CD1c-positive myeloid dendritic cell (primary cell): ENCODE data around the gene NTMT2.
"Not testable (repeated sequence)": the region's sequence is repeated elsewhere in the genome, so short reads cannot be mapped to it uniquely, and the experiment has no call there.

Source experiments
- DNase-seq: peaks from one replicate; pipeline ENCODE4 v3.0.0-alpha.2; 2016; ENCODE audit errors: extremely low spot score

NTMT2 gene

DNA sequence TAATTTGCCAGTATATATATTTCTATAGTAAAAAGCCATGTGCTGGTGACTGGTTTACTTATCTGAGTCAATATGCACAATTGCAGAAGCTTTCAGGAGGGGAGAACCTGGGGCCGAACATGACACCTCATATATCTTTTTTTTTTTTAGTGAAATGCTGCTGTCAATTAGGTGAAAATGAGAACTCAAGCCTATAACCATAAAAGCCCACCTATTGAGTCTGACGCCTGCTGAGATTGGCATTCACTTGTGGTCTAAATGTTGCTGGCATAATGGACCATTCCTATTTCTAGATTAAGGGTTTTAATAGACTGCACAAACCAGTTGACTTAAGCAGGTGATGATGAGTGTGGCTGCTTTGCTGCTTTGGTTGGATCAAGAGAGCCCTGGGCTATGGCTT lies 10.8 kb downstream of the NTMT2 start:
- no peak for DNase-seq

DNA sequence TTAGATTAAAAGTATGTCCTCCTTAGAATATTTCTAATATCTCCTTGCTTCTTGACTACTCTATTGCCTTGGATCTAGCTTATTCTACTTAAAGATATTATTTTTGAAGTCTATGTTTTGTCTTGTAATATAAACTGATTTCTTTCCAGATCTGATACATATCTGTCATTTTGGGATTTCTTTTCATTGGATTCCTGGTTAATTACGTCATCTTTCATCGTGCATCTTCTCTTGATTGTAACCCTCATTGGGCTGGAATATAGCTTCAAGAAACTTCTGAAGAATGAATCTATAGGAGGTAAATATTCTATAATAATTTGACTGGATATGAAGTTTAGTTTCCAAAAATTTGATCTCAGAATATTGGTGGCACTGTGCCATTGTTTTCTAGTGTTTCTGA lies 12.1 kb downstream of the NTMT2 start:
- DNase-seq, result no peak

DNA sequence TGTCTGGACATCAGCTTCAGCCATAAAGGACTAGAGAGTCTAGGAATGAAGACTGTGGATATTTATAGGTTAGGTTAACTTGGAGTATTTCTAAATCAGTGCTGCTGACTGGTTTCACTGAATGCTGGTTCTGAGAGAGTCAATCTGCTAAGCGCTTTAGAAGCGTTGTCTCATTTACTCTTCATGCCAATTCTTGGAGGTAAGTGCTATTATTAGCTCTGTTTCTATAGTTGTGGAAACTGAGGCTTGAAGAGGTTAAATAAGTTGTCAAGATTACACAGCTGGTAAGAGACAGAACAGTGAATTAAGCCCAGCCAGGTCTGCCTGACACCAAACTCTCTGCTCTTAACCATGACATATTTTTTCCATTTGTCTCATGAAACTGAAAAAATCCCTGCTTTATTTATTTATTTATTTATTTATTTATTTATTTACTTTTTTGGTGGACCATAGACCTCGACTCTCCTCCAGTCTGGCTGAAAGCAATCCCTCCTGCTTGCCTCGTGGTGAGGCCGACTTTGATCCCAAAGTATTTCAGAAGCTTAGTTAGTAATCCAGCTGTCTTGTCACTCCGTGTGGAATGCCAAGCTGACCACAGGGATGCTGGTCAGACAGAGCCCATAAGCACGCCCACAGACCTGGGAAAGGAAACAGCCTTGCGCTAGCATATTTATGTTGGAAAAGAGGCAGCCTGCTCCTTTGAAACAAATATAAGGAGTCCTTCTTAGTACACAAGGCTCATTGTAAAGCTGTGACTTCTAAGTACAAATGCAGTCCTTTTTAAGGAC lies 16.9 kb downstream of the NTMT2 start:
- DNase-seq, result no peak

DNA sequence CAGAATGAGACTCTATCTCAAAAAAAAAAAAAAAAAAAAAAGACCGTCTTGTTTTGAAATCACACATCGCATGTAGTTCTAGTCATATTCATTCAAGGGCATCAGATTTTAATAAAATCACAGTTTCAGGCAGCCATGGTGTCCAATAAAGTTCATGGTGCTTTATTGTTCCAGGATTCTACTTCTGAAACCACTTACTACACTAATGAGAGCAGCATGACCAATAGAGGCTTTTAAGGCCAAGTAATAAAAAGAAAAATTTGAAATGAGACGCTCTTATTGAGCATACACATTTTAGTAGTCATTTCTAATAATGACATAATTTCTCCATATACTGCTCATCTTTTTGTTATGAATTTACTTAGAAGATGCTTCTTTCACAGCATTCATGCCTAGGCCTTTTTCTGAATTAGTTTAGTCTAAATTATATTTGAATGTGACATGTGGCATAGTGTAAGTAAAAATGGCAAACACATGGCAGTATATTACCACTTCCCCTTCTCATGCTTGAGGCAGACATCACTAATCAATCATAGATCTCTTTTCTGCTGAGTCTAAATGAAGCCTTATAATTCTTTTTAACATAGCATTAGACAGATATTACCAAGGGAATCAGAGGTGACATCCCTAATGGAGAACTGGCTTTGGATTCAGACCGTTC lies 18.5 kb downstream of the NTMT2 start:
- no peak for DNase-seq

DNA sequence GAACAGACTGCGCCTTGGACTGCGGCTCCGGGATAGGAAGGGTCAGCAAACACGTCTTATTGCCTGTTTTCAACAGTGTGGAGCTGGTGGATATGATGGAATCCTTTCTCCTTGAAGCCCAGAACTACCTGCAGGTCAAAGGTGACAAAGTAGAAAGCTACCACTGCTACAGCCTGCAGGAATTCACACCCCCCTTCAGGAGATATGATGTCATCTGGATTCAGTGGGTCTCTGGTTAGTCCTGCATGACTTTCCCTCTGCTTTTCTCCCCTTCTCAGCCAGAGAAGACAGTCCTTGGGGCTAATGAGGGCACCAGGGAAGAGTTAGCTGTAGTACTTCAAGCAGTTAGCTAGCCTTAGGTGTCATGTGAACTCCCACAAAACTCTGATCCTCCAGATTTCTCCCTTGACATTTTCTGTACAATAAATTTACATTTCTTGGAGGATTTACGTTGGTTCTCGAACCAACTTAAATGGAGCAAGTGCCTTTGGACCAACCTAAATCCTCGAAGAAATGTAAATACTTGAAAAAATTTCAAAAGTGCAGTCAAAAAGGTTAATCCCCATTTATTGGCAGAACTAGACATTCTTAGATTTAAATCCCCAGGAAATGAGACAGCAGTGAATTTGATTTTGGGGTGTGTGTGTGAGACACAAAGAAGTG lies 20.9 kb downstream of the NTMT2 start:
- DNase-seq, result no peak

DNA sequence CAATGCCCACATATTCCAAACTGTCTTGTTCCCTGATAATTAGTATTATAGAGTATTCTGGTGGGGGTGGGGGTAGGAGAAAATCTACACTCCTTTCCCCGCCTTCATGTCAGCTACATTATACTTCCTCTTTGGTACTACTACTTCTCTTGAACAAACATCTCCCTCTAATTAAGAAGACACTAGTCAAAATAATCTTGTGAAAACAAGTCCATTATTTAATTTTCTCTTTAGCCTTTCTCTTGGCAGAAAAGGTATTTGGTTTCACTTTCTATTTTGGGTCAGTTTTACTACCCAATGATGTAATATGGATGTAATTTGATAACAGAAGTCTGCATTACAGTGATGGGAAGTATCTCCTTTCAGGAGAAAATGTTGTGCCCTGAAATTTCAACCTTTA lies 22.5 kb downstream of the NTMT2 start:
- DNase-seq, result no peak

DNA sequence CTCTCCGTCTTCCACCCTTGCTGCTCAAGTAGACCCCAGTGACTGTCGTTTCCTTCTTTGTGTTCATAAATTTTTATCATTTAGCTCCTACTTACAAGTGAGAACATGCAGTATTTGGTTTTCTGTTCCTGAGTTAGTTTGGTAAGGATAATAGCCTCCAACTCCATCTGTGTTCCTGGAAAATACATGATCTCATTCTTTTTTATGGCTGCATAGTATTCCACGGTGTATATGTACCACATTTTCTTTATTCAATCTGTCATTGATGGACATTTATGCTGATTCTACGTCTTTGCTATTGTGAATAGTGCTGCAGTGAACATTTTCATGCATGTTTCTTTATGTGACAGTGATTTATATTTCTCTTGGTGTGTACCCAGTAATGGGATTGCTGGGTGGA lies 24.8 kb downstream of the NTMT2 start:
- DNase-seq, result not testable (repeated sequence)

DNA sequence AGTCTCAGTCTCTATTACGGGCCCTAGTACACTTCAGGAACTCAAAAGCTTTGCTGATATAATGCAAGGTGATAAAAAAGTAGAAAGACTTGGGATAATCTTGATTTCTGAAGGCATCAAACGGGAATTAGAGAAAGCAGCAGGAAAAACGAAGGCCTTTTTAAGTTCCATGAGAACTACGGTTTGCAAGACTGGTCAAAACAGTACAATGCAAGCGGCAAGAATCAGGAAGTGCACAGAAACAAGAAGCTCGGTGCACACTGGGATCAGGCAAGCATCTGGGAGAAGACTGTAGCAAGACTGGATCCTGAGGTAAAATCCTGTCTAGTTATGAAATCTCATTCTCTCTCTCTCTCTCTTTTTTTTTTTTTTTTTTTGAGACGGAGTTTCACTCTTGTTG lies 28.6 kb downstream of the NTMT2 start:
- no peak for DNase-seq

DNA sequence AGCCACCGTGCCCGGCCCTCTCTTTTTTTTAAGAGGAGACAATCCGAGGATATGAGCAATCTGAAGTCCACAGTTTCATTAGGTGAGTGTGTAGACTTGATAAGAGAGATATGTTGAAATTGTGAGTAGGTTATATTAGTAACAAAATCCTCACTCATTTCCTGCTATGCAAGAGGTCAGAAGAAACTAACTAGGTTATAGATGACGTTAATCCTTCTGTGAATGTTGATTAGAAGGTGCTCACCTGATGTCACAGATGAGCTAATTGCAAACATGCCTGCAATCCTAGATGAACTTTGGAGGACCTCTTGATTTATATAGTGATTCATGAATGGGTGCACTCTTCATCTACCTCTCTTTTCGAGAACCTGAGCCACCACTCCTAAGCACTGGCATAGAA lies 29.3 kb downstream of the NTMT2 start:
- DNase-seq, result no peak

DNA sequence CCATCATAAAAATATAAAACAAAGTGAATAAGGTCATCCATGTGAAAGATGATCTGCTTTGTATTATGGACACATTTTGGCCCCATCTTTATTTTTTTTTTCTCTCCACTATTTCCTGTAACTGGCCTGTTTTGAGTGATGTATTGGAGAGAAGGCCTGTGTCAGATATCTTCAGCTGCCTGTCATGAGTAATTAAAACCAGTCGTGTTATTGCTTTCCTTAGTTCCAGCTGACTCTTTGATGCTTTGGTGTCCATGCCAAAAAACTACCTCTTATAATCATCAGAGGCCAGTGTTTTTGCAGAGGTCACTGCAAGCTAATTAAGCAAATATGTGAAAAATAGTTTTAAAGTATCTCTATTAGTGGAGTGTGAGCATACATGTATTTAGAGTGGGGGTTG lies 29.7 kb downstream of the NTMT2 start:
- DNase-seq, result no peak

DNA sequence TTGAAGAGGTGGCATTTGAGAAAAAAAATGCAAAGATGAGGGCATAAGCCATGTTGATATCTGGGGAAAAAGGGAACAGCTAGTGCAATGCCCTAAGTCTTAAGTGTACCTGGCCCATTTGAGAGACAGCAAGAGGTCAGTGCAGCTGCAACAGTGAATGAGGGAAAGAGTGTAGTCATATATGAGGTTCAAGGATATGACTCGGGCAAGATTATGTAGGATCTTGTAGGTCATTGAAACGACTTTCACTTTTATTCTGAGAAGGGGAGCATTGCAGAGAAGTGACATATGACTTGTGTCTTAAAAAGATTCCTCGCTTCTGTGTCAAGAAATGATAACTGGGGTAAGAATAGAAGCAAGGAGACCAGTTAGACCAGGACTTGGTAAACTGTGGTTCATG lies 31.0 kb downstream of the NTMT2 start:
- no peak for DNase-seq

DNA sequence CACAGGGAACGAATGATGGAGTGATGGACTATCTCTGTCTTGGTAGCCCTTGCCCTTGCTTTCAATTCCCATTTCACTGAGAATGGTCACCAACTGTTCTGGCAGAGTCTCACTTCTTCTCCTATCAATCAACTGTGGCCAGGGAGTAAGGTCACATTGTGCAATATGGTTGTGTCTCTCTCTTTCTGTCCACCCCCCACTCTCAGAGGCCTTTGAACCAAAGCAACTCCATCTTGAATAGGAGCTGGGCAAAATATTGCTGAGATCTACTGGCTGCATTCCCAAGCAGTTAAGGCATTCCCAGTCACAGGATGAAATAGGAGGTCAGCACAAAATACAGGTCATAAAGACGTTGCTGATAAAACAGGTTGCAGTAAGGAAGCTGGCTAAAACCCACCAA lies 36.7 kb downstream of the NTMT2 start:
- no peak for DNase-seq

DNA sequence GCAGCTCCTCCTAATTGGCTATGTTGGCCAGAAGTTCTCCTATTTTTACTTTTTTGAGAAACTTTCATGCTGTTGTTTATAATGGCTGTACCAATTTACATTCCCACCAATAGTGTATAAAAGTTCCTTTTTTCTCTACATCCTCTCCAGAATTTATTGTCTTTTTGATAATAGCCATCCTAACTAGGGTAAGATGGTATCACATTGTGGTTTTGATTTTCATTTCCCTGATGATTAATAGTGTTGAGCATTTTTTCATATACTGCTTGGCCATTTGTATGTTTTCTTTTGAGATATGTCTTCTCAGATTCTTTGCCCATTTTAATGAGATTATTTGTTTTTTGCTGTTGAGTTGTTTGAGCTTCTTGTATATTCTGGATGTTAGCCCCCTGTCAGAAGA lies 46.8 kb downstream of the NTMT2 start:
- no peak for DNase-seq

DNA sequence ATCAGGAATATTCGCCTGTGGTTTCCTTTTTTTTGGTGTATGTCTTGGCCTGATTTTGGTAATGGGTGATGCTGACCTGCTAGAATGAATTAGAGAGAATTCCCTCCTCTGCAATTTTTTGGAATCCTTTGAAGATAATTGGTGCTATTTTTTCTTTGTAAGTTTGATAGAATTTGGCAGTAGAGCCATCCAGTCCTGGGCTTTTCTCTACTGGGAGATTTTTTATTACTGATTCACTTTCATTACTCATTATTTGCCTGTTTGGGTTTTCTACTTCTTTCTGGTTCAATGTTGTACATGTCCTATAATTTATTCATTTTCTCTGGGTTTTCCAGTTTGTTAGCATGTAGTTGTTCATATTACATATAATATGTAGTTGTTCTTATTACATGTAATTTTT lies 48.7 kb downstream of the NTMT2 start:
- DNase-seq, result no peak

DNA sequence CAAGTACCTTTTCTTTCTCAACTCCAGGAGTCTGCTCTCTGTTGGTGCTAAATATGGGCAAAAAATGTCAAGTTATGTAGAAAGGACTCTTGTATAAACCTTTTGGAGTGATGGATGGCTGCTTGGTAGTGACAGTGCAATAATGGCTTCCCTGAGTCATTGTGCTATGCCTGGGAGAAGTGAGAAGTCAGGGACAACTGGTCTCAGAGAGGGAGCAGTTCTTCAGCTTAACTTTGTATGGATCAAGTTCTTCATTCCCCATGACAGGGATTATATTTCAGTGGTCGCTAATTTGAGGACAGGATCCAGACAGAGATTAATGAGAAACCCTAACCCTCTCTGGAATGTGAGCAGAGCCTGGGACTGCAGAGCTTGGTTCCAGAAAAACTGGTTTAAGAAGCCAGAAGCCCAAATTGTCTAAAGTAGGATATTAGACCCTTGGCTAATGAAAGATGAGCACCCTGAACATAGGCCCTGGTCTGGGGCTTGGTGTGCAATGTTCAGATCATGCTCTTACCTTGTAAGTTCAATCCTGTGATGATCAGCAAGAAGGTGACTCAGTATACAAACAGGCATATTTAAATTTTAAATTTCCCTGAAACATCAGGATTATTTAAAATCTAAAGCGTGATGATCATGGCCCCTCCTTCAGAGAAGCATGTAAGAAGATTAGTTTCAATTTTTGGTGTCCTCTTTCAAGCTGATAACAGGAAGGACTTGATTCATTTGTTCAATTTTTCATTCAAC lies 50.9 kb downstream of the NTMT2 start:
- no peak for DNase-seq

DNA sequence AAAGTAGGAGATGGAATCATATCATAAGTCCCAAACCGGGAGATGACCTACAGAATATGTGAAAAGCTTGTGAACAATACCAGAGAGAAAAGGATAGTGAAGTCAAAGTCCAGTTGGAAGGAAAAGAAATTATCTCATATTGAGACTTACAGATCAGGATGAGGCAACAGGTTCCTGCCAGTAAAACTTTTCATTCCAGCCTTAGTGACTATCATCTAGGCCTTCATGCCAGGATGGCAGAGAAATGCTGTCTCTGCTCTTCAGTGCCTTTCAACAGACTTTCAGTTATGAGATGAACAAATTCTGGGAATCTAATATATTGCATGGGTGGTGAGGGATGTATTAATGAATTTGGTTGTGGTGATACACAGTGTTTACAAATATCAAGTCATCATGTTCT lies 52.3 kb downstream of the NTMT2 start:
- no peak for DNase-seq

DNA sequence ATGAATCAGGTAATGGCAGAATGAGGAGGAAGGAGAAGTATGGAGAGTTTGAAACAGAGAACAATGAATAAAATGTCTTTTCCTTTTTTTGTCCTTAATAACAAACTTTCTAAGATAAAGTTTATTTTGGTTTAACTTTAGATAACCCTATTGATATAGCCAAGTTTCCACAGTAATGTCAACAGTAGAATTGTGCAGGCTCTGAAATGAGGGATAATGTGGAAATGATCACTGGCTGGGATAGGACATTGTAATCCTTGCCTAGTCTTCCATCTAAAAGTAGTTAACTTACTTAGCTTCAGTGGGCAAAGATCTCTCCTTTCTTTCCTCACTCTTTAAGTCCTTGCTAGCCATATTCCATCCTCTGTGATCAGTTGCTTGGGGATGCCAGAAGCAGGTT lies 52.8 kb downstream of the NTMT2 start:
- DNase-seq, result no peak

DNA sequence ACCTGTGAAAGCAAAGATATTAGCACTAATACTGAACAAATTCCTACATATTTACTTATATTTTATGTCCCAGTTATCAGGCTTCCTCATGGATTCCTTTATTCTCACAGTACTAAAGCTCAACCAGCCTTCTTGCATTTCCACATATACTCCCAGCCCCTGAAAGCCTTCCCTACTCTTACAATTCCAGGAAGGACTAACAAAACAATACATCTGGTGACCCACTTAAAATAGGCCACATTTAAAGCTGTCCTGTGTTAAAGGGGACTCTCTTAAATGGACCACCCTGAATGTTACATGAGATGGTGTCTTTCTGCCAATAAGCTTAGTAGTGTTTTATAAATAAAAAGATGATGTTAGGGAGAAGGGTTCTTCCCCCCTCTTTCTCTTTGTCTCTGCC lies 54.4 kb downstream of the NTMT2 start:
- no peak for DNase-seq

DNA sequence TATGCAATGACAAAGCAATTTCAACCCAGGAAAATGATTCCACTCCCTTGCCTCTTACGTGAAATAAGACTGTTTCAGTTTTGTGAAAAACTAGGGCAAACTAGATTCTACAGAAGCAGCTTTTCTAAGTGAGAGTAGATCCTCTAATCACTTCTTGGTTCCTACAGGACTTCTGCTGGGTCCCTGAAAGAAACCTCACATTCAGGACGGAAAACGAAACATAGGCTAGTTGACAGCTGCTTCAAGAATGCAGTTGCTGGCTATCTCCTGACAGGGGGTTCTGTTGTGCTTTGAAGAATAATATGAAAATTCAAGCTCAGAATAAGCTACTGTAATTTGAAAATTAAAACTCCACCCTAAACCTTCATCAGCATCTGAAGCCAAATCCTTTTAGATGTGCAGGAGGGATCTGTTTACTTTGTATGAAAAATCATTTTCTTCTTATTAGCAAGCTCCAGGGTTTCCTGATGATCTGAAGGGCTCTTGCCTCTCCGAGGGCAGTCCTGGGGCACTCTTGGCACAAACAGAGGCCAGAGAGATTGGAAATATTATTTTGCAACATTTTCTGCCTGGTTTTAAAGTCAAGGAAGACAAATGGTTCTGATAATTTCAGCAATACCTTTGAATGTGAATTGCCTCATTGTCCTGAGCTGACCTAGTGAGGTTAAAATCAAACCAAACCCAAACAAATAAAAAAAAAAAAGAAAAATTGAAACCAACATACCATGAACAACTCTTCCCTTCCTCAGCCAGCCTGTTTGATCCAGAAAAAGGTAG lies 55.0 kb downstream of the NTMT2 start:
- no peak for DNase-seq

DNA sequence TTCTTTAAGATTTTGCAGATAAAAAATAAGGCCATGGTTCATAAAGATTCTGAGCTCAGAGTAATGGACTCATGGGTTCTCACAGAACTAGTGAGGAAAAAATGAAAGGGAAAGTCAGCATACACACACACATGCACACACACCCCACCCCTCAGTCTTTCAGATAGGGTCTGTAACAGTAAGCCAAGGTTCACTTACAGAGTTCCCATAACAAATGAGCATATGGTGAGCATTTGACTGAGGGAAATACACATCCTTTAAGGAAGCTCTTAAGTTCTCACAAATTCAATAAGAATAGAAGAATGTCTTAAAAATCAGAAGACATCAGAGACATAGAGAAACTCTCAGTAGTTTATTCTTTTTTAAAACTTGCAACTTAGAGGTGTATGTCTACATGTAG lies 57.9 kb downstream of the NTMT2 start:
- DNase-seq, result no peak

DNA sequence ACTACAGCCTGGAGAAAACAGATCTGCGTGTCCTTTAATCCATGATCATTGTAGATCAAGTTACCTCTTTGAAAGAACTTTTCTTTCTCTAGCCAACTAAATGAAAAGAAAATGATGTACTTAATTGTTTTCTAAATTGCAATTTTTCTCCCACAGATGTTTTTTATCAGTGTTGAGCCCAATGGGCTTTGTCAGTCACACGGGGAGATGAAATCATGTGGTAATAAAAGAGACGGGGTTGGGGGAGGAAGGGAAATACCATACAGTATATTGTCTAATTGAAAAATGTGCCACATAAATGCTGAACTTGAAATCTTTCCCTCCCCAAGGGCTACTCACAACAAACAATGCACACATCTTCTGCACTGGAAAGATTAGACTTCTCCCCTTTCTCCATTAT lies 58.4 kb downstream of the NTMT2 start:
- DNase-seq, result no peak

DNA sequence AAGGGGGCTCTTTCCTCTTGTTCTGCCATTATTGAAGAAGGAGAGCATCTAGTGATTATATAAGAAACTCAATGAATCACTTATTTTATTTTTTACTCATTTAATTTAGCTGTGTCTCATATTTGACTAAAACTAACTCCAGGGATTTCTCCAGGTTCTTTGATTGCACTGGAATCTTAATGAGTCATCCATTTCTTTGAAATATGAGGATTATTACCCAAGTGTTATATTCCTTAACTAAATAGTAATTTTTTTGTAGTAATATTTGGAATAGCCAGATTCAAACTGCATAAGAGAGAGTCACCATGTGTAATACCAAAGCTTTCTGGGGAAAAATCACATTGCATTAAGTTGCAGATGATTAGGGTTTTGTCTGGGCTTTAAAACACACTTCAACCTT lies 59.5 kb downstream of the NTMT2 start:
- no peak for DNase-seq
